A549 (cell line): Measurements from ENCODE around the gene DOCK1.

Experiments
- CTCF ChIP-seq: fragments of >200 bp; sonication (Bioruptor Twin); formaldehyde crosslinking; IDR thresholded peaks from 3 replicates; pipeline ENCODE4 v1.5.1; 2016
- EHMT2 ChIP-seq: fragments of 200-600 bp; sonication (generic); IDR thresholded peaks from 2 replicates; pipeline ENCODE4 v1.6.1; 2016; ENCODE audit warnings: antibody characterized with exemption, low read depth, mild to moderate bottlenecking, moderate library complexity
- FOSB ChIP-seq: fragments of 250-450 bp; sonication (Bioruptor Pico); IDR thresholded peaks from 2 replicates; pipeline ENCODE4 v1.5.0; 2020; ENCODE audit warnings: mild to moderate bottlenecking, moderate library complexity
- HEYL ChIP-seq: fragments of 250-450 bp; sonication (Bioruptor Pico); IDR thresholded peaks from 2 replicates; pipeline ENCODE4 v1.8.0; 2021; ENCODE audit warnings: mild to moderate bottlenecking, moderate library complexity
- MAFK ChIP-seq: fragments of 450-650 bp; IDR thresholded peaks from 2 replicates; pipeline ENCODE4 v1.6.1; 2014; ENCODE audit not compliant: partially characterized antibody
- PBX3 ChIP-seq: IDR thresholded peaks from 2 replicates; pipeline ENCODE4 v1.6.1; 2012
- PHF8 ChIP-seq: fragments of 200-600 bp; sonication (generic); IDR thresholded peaks from 2 replicates; pipeline ENCODE4 v1.6.1; 2016; ENCODE audit warnings: low read depth, mild to moderate bottlenecking, antibody characterized with exemption, moderate library complexity, borderline replicate concordance
- POLR2A ChIP-seq: IDR thresholded peaks from 2 replicates; pipeline ENCODE4 v1.6.1; 2012; ENCODE audit warnings: mild to moderate bottlenecking, low read length
- REST ChIP-seq: fragments of 200-600 bp; sonication (generic); IDR thresholded peaks from 2 replicates; pipeline ENCODE4 v1.6.1; 2016; ENCODE audit warnings: antibody characterized with exemption, mild to moderate bottlenecking, moderate library complexity
- RFX5 ChIP-seq: fragments of 450-650 bp; IDR thresholded peaks from 2 replicates; pipeline ENCODE4 v1.7.1; 2014; ENCODE audit warnings: antibody characterized with exemption, mild to moderate bottlenecking, moderate library complexity

GRCh38 chr10:127318396-127318795, 413.2 kb downstream of the DOCK1 start:
- TF ChIP-seq PHF8 = no peak
- no peak for TF ChIP-seq REST
- TF ChIP-seq RFX5 = no peak
- no peak for TF ChIP-seq CTCF
- TF ChIP-seq FOSB = no peak
- no peak for TF ChIP-seq MAFK
- TF ChIP-seq POLR2A = no peak
- TF ChIP-seq HEYL (CRISPR knock-in tag) = no peak
- TF ChIP-seq EHMT2 = no peak
- no peak for TF ChIP-seq PBX3
